ENCODE data around the gene TM9SF3.

The TM9SF3 gene

DNA sequence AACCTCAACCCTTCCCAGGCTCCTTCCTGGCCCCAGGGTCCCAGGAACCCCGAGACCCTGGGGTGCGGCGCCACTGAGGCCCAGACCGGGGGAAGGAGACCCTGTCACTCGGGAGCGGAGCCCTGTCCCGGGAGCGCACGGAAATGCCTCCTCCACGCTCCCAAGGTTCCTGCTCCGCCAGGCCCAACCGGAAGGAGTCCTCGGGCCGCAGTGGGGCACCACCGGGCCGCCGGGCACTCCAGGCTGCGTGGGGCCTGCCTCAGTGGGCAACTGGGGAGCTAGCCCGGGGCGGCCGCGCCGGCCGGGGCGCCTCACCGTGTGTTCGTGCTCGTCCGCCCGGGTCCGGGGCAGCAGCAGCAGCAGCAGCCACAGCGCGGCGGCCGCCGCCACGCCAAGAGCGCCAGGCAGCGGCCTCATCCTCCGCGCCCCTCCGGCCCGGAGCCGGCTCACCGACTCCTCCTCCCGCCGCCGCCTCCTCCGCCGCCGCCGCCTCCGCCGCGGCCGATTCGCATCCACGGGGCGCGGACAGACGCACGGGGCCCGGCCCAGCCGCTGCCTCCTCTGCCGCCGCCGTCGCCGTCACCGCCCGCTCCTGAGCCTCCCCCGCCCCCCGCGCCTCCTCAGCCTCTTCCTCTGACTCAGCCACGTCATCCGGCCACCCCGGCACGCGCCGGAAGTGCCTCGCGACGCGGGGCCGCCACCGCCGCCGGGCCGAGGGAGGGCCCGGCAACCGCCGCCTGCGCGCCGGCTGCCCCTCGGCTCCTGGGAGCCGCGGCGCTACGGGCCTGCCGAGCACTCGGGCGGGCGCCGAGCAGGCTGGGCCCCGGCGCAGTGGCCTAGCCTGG, at the start of gene TM9SF3:
TM9SF3 (minus strand) TSS at position 594 of the 845 bp plus-strand sequence; CDS start at position 417, 177 bp downstream.
- DNase-seq = no peak

DNA sequence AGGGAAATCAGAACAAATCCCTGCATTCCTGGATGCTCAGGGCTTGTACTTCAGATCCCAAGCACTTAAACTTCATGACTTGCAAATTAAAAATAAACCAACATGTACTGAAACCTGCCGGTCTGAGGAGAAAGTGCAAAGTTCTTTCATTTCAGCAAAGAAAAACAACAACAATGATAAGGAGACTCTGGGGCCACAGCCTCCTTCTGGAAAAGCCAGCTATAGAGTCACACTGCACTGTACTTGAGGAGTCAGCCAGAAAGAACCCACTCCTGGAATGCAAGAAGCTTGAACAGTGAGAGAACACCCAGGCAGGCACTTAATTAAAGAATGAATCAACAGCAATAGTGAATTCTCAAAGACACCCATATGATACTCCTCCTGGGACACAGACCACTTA, 49.7 kb upstream of the TM9SF3 start:
- no peak for DNase-seq

DNA sequence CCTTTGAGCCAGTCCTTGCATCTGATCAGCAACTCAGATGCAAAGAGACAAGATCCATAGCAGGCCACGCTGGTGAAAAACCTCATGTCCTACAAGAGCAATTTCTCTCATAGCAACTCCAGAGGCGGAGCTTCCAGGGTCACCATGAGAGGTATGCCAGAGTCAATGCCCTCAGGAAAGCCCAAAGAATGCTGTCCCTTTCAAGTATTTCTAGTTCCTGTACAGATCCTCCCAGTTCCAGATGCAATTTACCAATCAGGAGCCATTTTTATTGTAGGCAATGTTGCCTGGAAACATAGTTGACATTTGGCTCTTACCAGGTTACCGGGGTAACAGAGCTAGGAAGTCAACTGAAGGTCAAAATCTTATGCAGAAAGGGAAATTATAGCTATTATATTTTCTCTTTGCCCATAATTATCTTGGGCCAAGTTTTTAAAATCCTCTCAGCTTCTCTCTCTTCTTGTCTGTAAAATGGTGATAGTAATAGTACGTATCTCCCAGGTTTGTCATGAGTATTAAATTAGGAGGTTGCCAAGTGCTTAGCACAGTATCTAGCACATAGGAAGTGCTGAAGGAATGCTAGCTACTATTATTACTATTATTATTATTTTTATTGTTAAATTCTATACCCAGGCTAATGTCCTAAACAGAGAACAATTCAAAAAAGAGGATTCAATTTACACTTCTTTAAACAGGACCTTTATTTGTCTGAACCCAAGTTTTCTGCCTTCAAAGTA, 46.3 kb upstream of the TM9SF3 start:
- no peak for DNase-seq

DNA sequence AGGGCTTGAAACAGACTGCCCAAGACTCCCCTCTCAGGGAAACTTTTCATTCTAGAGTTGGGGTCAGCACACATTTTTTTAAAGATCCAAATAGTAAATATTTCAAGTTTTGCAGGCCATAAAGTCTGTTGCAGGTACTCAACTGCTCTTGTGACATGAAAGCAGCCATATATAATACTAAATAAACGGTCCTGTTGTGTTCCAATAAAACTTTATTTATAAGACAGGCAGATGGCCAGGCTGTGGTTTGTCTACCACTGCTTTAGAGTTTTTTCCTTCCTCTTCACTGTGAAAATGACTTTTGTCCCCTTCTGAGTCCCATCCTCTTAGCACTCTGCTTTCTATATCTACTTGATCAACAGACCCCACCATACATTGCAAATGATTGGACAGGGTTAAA, 40.5 kb upstream of the TM9SF3 start:
- DNase-seq = no peak

DNA sequence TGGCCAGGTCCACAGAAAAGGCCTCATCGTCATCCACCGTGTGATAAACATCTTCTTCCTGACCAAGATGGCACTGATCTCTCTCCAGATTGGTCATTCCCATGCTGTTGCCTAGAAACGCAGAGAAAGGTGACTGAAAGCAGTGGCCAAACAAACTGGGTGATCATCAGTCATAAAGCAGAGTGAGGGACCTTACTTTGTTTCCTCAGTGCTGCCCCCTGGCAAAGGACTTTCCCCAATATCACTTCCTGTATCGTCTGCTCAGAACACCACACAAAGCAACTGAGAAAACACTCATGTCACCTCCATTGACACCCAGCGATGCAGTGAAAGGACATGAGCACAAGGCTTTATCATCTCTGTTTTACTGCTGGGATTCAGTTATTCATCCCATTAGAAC, 40.0 kb upstream of the TM9SF3 start:
- DNase-seq = no peak

DNA sequence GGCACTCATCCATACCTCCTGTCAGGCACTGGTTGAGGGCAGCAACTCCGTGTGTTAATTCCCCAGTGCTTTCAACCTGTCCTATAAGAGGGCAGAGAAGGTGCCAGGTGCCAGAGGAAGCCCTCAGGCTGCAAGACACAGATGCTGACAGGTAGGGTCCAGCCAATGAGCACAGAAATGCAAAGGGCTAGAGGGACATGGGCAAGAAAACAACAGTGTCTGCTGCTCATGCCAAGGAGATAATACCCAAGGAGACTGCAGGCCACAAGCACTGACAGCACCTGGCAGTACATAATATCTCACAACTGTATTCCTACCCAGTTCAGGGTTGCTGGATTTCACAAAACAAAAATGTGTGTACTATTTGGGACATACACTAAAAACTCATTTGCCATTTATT, 38.4 kb upstream of the TM9SF3 start:
- DNase-seq = no peak

DNA sequence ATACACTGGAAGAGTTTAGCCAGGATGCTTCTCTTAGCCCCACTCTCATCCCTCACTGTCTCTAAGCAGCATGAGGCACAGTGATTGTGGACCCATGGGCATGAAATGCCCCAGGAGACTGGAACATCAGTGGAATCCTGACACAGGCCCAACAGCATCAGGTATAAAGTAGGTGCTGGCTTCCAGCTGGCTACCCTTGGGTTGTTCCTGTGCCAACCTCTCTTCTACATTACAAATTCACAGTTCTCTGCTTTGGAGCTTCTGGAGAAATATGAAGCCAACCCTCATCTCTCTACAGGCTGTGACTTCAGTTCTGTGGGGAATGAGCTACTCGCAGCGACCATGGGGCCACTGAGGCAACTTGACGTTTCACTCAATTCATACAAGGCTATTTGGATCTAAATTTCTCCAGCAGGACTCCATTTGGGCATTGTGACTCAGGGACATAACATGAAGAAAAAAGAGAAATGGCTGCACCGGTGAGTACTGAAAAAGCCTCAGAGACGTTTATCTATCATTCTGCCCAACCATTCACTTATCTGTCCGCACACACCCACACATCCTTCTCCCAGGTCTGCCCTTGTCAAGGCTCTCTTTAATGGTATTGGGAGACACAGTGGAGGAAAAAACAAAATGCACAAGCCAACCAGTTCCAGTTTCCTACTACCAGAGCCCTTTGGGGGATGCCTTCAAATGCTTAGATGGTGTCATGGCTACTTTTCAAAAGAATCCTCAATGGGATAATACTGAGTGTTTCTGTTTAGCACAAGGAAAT, 35.4 kb upstream of the TM9SF3 start:
- DNase-seq = no peak

DNA sequence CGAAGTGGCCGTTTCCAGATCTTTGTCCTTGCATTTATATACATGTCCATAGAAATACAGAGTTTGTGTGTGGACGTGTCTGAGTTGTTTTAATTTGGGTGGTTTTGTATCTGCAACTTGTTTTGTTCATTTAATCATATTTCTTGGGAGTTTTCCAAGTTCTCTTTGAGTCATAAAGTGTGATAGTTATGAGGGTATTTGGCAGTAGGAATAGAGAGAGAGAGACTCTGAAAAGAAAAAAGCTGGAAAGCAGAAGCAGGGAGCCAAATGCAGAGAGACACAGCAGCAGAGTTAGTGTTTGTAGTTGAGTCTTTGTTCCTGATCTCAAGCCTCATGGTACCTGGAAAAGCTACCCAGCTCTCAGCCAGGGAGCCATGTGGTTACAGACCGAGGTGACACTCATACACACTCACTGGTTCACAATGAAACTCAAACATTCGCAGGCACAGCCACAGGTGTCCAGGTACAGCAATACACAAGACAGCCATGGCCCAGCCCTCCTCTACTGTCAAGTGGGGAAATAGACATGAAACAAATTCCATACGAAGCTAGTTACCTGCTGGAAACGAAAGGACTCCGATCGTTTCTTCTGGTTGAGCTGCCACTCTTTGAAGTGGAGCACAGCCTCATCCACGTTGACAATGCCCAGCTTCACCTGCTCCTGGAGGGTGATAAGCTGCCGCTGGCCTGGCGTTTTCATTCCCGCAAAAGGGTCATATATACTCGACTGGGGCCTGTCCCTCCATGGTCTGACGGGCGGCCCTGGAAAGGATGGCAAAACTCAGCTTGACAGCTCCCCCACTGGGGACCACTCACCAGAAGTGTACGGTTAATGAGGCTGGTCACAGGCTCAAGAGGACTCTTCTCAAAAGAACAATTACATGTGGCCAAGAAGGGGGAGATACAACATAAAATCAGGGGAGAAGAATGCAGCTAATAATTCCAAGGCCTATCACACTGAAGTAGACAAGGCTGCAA, 33.3 kb upstream of the TM9SF3 start:
- no peak for DNase-seq

DNA sequence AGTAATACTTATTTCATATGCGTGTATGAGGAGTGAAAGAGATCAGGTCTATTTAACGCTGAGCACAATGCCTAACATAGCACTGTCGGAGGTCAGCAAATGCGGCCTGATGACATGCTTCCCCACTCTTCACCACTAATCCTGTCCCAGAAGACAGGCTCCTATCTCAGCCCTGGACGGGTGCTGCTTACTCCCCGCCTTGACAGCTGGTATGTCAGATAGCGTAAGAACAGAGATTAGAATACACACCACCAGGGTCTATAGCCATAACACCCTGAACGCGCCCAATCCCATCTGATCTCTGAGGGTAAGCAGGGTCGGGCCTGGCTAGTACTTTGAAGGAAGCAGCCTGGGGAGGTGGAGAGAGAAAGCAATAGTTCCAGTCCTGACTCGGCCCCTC, 32.3 kb upstream of the TM9SF3 start:
- no peak for DNase-seq

DNA sequence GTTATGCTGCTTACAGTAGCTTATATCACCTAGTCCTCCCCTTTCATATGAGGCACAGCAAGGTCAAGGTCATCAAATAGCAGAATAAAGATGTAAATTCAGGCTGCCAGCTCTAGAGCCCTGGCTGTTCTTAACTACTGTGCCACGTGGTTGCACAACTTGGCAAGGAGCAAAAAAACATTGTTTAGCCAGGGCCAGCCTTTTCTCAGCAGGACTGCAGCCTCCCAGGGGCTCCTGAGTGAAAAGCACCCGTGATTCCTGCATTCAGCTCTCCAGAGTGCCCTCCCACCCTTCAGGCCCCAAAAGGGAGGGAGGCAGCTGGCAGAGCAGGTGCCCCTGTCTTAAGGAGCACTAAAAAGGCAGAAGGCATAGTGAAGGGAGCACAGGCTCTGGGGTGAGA, 31.8 kb upstream of the TM9SF3 start:
- DNase-seq = no peak

DNA sequence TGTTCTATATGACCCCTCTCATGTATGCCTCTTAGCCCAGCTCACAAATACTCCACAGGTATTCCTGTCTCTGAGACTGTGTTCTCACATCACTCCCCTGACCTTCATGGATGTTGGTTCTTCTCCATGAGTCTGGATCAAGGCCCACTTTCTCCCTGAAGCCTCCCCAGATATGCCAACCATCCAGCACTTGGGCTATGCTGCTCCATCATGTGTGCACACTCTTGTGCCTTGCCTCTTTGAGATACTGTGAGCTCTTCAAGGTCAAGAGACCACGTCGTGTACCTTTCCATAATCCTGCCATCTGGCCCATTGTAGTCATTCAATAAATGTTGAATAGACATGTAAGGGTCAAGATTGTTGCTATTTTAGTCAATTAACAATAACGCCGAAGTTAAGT, 30.1 kb upstream of the TM9SF3 start:
- no peak for DNase-seq

DNA sequence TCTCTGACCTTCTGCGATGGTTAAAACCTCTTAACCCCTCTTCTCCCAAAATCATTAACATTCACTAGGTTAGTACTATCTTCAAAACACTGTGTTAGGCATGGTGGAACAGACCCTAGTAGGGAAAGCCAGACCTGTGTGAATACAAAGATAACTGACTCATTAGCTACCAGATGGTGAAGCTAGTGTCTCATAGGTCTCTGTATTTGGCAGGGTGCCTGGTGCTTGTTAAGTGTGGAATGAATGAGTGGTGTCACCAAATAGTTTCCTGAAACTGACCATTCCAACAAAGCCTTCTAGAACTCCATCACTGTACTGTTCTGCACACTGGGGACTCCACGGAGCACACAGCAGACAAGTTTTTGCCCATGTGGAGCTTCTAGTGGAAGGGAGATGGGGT, 27.7 kb upstream of the TM9SF3 start:
- DNase-seq = no peak

DNA sequence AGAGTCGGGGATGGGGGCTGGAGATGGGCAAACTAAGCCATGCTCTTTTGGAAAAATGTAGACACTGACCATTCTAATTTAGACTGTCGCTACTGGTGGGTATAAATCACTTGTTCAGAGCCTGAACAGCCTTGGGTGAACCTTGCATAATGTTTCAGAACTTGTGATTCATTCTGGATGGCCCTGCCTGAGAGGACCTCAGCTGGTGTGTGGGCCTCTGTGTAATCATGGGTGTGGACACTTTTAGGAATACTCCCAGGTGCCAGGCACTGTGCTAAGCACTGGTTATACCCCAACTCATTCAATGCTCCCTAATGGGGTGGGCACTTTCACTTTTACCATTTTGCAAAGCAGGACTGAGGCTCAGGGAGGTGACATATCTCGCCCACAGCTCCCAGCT, 26.8 kb upstream of the TM9SF3 start:
- no peak for DNase-seq

DNA sequence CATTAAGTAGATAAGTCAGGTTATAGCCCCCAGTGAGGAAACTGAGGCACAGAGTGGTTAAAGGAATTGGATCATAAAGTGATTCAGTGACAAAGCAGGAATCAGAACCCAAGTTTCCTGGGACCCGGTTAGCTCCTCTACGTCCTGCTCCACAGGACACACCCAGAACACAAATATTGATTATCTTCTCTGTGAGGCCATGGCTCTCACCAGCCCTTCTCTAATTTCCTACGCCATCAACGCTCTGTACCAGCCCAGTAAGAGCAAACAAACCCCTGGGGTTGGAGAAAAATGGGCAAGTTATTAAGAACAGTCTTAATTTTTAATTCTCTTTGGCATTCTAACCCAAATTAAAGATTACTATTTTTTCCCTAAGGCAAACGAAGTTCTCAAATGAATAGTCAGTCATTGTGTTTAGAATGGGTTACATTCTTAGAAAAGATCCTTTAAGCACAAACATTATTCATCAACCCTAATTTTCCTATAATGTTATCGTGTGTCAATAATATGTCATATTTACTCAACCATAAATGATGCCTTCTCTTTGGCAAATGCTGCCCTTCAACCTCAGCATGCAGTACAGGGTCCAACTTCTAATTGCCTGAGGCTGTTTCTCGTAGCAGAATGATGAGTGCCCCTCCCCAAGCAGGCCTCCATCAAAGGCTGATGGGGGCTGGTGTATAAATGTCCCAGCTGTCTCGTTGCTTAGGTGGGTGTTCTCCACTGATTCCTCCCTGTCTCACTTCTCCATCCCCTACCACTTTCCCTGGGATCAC, 25.4 kb upstream of the TM9SF3 start:
- peak; percentile 32 for DNase-seq

DNA sequence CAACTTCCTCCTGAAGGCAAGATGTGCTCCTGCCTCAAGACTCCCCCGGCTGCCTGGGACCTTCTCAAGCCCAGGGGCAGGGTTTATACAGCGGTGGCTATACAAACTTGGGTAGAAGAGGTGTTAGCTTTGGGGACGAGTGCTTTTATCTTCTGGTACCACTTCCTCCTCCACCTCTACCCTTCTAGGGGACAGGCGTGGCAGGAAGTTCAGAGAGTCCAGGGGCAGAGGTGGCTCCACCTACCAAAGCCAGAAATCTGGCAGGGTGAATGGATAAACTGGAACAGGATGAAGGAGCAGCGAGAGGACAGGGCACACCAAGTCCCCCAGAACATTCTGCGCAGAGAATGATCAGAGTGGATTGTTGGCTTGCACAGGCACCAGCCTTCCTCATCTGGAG, 24.0 kb upstream of the TM9SF3 start:
- no peak for DNase-seq

DNA sequence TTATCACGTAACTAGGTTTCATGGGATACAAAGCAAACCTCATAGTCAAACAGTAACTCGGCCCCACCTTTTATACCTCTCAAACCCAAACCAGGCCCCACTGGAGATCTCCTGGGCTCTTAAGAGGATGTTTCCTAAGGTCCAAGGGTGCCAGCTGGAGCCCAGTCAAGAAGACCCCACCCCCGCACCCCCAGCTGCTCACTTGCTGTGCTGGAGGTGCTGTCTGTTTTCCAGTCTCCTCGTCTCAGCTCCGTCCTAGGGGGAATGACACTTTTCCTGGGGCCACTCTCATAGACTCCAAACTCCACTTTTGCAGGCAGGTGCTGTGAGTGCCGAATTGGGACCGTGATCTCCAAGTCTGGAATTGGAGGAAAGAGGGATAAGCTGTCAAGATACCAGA, 22.7 kb upstream of the TM9SF3 start:
- DNase-seq = no peak

DNA sequence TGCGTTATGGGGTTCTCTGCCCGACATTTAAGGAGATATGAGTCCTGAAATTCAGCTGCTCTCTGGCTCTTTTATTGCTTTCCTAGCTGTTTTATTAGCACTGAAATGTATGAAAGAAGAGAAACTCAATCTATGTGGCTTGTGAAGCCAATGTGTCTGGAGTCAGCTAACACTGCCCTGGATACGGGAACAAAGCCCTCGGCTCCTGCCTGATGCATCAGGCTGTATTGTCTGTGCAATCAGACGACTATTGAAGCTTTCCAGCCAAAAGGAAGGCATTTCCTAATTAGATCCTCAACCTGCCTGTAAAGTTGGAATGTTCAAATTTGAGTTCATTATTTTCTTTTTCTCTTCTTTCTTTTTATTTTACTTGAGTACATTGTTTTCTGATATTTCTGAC, 22.0 kb upstream of the TM9SF3 start:
- no peak for DNase-seq

DNA sequence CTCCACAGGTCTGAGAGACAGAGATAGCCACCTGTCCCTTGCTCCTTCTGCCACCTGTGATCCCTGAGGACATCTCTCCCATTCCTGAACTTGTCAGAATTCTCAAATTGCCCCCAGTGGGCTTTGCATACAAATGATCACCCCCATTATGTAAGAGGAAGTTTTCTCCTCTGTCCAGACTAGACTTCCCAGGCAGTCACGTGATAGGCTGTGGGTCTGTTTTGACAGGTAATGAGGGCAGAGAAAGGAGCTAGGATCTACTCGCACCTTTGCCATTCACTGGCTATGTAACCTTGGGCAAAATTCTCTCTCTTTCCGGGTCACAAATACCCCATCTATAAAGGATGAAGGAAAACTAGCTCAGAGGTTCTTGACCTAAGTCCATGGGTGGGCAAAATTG, 21.4 kb upstream of the TM9SF3 start:
- no peak for DNase-seq

DNA sequence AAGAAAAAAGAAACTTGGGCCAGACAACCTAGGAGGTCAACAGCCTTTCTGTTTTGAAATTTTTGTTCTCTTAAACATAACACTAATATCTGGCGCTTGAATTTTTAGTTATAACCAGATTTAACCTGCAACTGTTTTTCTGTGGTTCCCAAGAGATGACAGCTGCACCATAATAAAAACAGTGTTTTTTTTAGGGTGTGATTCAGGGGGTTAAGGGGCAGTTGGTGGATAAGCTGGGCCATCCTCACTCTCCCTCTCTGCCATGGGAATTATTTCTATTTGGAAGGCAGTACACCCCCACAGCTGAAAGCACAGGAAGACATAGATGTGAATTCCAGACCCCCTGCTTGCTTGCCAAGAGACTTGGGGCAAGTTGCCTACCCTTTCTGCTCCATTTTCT, 20.1 kb upstream of the TM9SF3 start:
- DNase-seq = no peak

DNA sequence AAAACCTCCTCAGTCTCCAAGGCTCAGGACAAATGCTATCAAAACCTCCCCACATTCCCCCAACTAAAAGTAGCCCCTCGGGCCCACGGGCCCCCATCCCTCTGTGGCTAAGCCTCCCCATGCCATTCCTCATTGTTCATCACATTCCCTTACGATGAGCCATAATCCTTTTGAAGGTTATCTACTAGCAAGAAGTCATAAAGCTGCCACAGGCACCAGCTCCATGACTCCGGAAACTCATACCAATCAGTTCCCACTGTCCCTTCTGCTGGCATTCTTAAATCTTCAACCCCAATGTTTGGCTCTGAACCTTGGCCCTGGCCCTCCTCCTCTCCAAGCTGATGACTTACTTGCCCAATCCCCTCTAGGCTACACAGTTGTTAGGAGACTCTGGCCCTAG, 19.4 kb upstream of the TM9SF3 start:
- no peak for DNase-seq

DNA sequence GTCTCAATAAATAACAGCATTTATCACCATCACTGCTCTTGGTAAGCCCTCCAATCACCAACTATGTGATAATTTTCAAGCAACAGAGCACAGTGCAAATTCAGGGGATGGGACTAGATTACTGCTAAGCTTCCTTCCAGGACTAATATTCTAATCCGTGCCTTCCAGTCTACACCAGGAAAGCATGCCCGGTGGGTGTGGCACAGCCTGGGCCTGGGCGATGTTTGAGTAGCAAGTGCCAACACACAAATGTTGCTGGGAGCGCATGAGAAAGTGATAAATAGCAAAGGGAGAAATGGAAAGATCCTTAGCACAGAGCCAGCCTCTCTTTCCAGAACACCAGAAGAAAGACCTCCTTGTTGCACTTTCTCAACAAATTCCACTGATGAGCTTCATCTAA, 13.5 kb upstream of the TM9SF3 start:
- DNase-seq = no peak

DNA sequence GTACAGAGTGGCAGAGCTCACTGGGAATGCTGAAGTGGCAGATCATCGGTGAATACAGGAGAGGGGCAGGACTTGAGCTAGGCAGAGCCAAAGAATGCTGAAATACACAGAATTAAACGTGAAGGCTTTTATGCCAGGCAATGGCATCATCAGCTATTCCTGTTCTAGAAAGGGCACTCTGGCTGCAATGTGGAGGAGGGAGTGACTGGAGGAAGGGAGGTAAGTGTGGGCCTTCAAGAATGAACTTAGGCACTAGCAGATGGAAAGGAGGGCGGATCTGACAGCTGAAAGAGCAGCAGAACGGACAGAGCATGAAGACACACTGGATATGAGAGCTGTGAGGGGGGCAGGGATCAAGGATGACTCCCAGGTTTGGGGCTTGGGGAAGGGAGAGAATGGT, 12.0 kb upstream of the TM9SF3 start:
- DNase-seq = no peak

Data from NCI-H1417 treated with DMSO at 0.1 percent for 48 hours (cell line).